Measurements from ENCODE around the gene EFR3B. TPM values are rescaled to one million over a fixed set of nuclear protein-coding genes. Genes with fewer than 3 reads are reported as not detected.

EFR3B gene
- total RNA-seq, 1 experiment from 2014 or later = 7.0 TPM

- H3K23ac ChIP-seq (ENCODE audit: insufficient read length, low read depth, low read length) = no peak overlapping the region
- H3K4me2 ChIP-seq (ENCODE audit: insufficient read depth, insufficient read length, low read length) = no peak overlapping the region
- no peaks in the 10 kb centered on the region for H3K23me2 ChIP-seq (ENCODE audit: insufficient read length, low read depth, low read length, poor library complexity, severe bottlenecking)
- no peak overlapping the region for H2AK5ac ChIP-seq (ENCODE audit: insufficient read length, low read length)
- peaks cover 9% of the 10 kb centered on the region for H3K27me3 Mint-ChIP-seq (ENCODE audit: low read depth)
- no peak overlapping the region for H3K27ac Mint-ChIP-seq
- H3K4me1 ChIP-seq (ENCODE audit: insufficient read depth, low read length) = no peaks in the 10 kb centered on the region
- H4K91ac ChIP-seq (ENCODE audit: insufficient read length, low read depth, low read length) = no peak overlapping the region
- peaks cover 0 to 2% of the 10 kb centered on the region in 2 experiments; a peak in 1 of 5 replicates for H3K9me3 Mint-ChIP-seq
- no peak overlapping the region for H2BK12ac ChIP-seq (ENCODE audit: insufficient read length, low read depth, low read length)
- H3K9ac ChIP-seq (ENCODE audit: extremely low read depth, insufficient read length, low read length) = no peak overlapping the region
- no CpG with 5 or more reads among the region's 4 CpGs for WGBS (ENCODE audit: extremely low coverage, insufficient read length, low lambda C conversion rate)
- no peak overlapping the region for H2BK15ac ChIP-seq (ENCODE audit: low read depth, low read length)
- TF ChIP-seq, protein P1, sequence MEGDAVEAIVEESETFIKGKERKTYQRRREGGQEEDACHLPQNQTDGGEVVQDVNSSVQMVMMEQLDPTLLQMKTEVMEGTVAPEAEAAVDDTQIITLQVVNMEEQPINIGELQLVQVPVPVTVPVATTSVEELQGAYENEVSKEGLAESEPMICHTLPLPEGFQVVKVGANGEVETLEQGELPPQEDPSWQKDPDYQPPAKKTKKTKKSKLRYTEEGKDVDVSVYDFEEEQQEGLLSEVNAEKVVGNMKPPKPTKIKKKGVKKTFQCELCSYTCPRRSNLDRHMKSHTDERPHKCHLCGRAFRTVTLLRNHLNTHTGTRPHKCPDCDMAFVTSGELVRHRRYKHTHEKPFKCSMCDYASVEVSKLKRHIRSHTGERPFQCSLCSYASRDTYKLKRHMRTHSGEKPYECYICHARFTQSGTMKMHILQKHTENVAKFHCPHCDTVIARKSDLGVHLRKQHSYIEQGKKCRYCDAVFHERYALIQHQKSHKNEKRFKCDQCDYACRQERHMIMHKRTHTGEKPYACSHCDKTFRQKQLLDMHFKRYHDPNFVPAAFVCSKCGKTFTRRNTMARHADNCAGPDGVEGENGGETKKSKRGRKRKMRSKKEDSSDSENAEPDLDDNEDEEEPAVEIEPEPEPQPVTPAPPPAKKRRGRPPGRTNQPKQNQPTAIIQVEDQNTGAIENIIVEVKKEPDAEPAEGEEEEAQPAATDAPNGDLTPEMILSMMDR (conservative IDR thresholded peaks at IDR 0.05) = no peak
- H3T11ph ChIP-seq (ENCODE audit: low read length) = no peak overlapping the region
- H3K79me1 ChIP-seq (ENCODE audit: insufficient read depth, low read depth, low read length, poor library complexity, severe bottlenecking) = no peaks in the 10 kb centered on the region
- no peak overlapping the region for H3K4ac ChIP-seq (ENCODE audit: low read depth, low read length)
- no peak overlapping the region for H3K4me3 Mint-ChIP-seq
- H3K14ac ChIP-seq (ENCODE audit: insufficient read depth, low read length) = no peak overlapping the region
- no peaks in the 10 kb centered on the region for H3K27me3 ChIP-seq (ENCODE audit: insufficient read depth, low read length)
- H3K18ac ChIP-seq (ENCODE audit: insufficient read length, low read depth, low read length) = no peak overlapping the region
- H3K36me3 Mint-ChIP-seq (ENCODE audit: insufficient read depth in 1 of 3, low read depth in 3 of 3) = no peaks in the 10 kb centered on the region
- H2BK120ac ChIP-seq (ENCODE audit: low read depth, low read length, poor library complexity, severe bottlenecking) = no peak overlapping the region
- no peak overlapping the region for H3K27ac ChIP-seq (ENCODE audit: insufficient read length, low read depth, low read length)
- no peak overlapping the region for H4K5ac ChIP-seq (ENCODE audit: insufficient read length, low read depth, low read length)
- H4K20me1 ChIP-seq (ENCODE audit: control insufficient read depth, insufficient read depth, insufficient read length) = no peaks in the 10 kb centered on the region
- H3K56ac ChIP-seq (ENCODE audit: insufficient read length, low read depth, low read length) = no peak overlapping the region
- H2AFZ ChIP-seq (ENCODE audit: low read length) = no peak overlapping the region
- H3K4me1 Mint-ChIP-seq = peaks cover 3 to 7% of the 10 kb centered on the region in 2 experiments; a peak in 2 of 4 replicates
- no peaks in the 10 kb centered on the region for H3K79me2 ChIP-seq (ENCODE audit: insufficient read depth, low read length)
- H2BK5ac ChIP-seq (ENCODE audit: insufficient read length, low read length) = no peak overlapping the region
- H3K9me3 ChIP-seq (ENCODE audit: control insufficient read depth, low read depth, low read length) = no peaks in the 10 kb centered on the region
- no peak overlapping the region for H2BK20ac ChIP-seq (ENCODE audit: low read depth, low read length, poor library complexity, severe bottlenecking)
- DNase-seq = no peak
- H4K8ac ChIP-seq (replicated peaks; ENCODE audit: insufficient read length, low read depth, low read length) = no peak overlapping the region
These were observed 12.7 kb upstream of the EFR3B start for GRCh38 chr2:25029183-25029554.
